ENCODE results near the gene TPP1. TPM values are rescaled to one million over a fixed set of nuclear protein-coding genes. Genes with fewer than 3 reads are reported as not detected.

The TPP1 gene
- 46.2 and 154 TPM in 2 replicates for total RNA-seq

- DNase-seq (ENCODE audit: low read depth in 2 of 2) = peak; percentile 93 to 97
These were observed at the start of gene TPP1 for GRCh38 chr11:6619004-6619745. TPP1 (minus strand) TSS chr11:6619422; CDS start chr11:6619400, 22 bp downstream.

- DNase-seq (ENCODE audit: low read depth in 2 of 2) = peak in 1 of 2 donors; percentile 29
These were observed 48.6 kb upstream of the TPP1 start for GRCh38 chr11:6667733-6668374.

- DNase-seq (ENCODE audit: low read depth in 2 of 2) = no peak
These were observed 47.3 kb upstream of the TPP1 start for GRCh38 chr11:6666302-6667183.

DNA sequence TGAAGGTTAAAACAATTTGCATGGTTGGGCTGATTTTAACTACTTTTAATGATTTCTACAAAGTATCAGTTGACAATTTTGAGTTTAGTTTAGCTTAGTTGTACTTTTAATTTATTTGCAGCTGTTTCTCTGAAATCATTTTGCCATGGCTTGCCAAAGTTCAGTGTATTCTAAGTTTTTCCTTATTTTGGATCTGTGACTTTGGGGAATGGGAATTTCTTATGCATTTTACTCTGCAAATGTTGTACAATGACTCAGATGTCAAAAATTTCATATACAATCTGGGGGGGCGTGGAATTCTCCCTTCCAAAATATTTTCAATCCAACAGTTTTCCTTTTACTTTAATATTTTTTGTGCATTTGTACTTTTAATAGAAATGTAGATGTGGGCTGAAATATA is 45.3 kb upstream of the TPP1 start:
- no peak for DNase-seq (ENCODE audit: low read depth in 2 of 2)

GRCh38 chr11:6663794-6664469 is 44.7 kb upstream of the TPP1 start:
- no peak for DNase-seq (ENCODE audit: low read depth in 2 of 2)

DNA sequence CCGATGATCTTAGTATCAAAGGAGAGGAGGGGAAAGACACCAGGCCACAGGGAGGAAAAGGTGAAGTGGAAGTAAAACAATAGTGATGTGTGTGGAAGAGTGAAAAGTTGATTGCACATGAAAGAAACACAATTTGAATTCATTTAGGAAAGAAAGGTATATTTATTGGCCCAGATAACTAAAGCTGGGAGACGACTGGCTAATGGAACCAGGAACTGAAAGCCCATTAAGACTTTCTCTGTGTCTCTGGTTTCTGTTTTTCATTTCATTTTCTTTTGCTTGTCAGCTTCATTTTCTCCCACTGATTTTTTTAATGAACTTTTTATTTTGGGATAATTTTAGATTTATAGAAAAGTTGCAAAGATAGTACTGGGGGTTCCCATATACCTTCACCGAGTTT is 41.5 kb upstream of the TPP1 start:
- no peak for DNase-seq (ENCODE audit: low read depth in 2 of 2)

- no peak for DNase-seq (ENCODE audit: low read depth in 2 of 2)
These were observed 39.4 kb upstream of the TPP1 start for GRCh38 chr11:6658647-6659046.

DNA sequence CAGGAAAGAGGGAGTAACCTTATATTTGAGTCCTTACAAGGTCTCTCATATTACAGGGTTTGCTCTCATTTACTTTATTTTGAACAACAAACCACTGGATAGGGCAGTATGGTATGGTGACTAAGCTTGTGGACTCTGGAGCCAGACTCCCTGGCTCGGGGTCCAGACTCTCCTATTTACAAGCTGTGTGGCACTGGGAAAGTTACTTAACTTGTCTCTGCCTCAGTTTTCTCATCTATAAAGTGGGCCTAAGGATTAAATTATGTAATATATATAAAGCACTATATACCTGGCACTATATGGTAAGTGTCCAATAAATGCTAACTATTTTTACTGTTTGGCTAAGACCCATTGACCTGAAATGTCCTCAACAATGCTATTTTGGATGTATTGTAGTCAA is 38.1 kb upstream of the TPP1 start:
- no peak for DNase-seq (ENCODE audit: low read depth in 2 of 2)

- DNase-seq (ENCODE audit: low read depth in 2 of 2) = no peak
These were observed 37.7 kb upstream of the TPP1 start for GRCh38 chr11:6656936-6657335.

DNA sequence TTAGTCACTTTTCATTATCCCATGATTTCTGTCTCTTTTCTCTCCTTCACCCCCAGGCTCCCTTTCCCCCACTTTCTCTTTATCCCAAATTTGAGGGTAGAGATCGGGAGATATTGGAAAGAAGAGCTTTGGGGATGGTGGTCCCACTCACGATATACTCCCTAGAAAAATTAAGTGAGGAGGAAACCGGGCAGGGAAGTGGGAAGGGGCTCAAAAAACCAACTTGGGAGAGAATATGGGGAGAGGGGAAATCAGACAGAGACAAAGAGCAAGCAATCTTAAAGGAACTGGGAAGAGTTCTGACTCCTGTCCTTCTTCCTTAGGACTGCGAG is 37.3 kb upstream of the TPP1 start:
- DNase-seq (ENCODE audit: low read depth in 2 of 2) = no peak

GRCh38 chr11:6655790-6656583 is 36.8 kb upstream of the TPP1 start, which contains the start of gene DCHS1:
DCHS1 (minus strand) TSS chr11:6655809; CDS start chr11:6641613, 14,196 bp downstream.
- peak in 1 of 2 donors; percentile 39 for DNase-seq (ENCODE audit: low read depth in 2 of 2)

DNA sequence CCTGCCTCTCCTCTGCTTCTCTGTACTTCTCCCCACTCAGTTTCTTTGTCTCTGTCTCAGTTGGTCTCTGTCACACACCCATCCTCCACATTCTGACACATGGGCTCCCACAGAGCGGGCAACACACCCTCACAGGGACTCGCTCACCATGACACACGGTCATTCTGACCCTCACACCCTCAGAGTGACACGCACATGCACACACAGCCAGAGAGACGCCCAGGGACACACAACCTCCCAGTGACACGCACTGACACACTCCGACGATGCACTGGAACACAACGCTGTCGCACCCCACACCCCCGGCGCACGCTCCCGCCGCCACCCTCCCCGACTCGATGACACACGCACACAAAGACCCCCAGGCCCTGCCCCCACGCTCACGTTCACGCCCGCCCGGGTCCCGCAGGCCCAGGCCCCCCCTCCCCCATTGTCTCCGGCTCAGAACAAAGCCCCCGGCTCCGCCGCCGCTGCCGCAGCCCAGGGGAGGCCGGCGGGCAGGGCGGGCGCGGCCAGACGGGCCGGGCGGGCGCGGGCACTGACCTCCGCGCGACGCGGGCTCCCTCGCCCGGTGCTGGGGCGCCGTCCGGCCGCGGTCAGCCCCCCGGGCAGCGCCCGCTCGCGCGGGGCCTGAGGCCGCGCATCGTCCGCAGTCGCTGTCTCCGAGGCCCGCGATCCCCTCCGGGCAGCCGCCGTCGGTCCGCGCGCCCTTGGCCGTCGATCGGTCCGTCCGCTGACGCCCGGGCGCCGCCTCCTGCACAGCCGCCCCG is 36.0 kb upstream of the TPP1 start:
- DNase-seq (ENCODE audit: low read depth in 2 of 2) = peak in 1 of 2 donors; percentile 50

- no peak for DNase-seq (ENCODE audit: low read depth in 2 of 2)
These were observed 35.2 kb upstream of the TPP1 start for GRCh38 chr11:6654281-6655019.

- DNase-seq (ENCODE audit: low read depth in 2 of 2) = no peak
These were observed 34.4 kb upstream of the TPP1 start for GRCh38 chr11:6653656-6654055.

- DNase-seq (ENCODE audit: low read depth in 2 of 2) = no peak
These were observed 33.9 kb upstream of the TPP1 start for GRCh38 chr11:6653097-6653496.

- DNase-seq (ENCODE audit: low read depth in 2 of 2) = no peak
These were observed 33.0 kb upstream of the TPP1 start for GRCh38 chr11:6652182-6652581.

- DNase-seq (ENCODE audit: low read depth in 2 of 2) = no peak
These were observed 31.8 kb upstream of the TPP1 start for GRCh38 chr11:6650980-6651379.

- no peak for DNase-seq (ENCODE audit: low read depth in 2 of 2)
These were observed 30.9 kb upstream of the TPP1 start for GRCh38 chr11:6650104-6650503.

DNA sequence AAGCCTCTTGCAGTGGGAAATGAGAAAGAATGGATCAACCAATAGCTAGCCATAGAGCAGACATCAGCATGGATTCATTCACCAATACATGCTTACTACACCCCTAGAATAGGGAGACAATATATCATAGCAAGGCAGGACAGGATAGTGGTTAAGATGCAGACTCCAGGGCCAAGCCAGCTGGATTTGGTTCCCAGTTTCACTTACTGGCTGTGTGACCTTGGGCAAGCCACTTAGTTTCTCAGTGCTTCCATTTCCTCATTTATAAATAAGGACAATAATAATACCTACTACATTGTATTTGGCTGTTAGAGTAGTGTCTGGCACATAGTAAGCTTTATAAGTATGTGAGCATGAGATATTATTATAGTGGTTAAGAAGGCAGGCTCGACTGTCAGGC is 29.3 kb upstream of the TPP1 start:
- no peak for DNase-seq (ENCODE audit: low read depth in 2 of 2)
